Measurements from ENCODE around the gene TPTE.
"Not testable (repeated sequence)": the region's sequence is repeated elsewhere in the genome, so short reads cannot be mapped to it uniquely, and the experiment has no call there.

DNA sequence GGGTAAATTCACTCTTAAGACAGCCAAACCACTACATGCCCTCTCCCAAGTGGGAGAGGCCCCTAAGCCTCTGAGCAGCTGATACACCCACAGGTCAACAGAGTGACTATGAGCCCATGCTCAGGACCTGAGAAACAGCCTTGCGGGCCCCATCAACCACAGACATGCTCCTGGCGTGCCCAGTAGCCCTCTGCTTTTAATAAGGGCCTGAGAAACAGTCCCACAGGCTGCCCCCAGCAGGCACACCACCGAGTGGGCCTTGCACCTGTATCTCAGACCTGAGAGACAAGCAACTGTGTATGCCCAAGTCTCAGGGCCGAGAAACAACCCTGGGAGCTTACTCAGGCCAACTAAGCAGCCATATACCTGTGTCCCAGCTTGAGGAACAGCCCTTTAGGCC, 26.5 kb downstream of the TPTE start:
- TF ChIP-seq, protein P1, sequence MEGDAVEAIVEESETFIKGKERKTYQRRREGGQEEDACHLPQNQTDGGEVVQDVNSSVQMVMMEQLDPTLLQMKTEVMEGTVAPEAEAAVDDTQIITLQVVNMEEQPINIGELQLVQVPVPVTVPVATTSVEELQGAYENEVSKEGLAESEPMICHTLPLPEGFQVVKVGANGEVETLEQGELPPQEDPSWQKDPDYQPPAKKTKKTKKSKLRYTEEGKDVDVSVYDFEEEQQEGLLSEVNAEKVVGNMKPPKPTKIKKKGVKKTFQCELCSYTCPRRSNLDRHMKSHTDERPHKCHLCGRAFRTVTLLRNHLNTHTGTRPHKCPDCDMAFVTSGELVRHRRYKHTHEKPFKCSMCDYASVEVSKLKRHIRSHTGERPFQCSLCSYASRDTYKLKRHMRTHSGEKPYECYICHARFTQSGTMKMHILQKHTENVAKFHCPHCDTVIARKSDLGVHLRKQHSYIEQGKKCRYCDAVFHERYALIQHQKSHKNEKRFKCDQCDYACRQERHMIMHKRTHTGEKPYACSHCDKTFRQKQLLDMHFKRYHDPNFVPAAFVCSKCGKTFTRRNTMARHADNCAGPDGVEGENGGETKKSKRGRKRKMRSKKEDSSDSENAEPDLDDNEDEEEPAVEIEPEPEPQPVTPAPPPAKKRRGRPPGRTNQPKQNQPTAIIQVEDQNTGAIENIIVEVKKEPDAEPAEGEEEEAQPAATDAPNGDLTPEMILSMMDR (IDR thresholded peaks at IDR 0.05): not testable (repeated sequence)
- not testable (repeated sequence) for TF ChIP-seq POLR2A (IDR thresholded peaks at IDR 0.05)
